Keratinocyte (primary cell): ENCODE results near the gene DHRSX. TPM values are rescaled to one million over a fixed set of nuclear protein-coding genes. Genes with fewer than 3 reads are reported as not detected.

Experiments used
- DNase-seq: peaks from one replicate; pipeline ENCODE4 v3.0.0-alpha.2; 2011; ENCODE audit warnings: low read depth, missing footprints, low spot score
- FAIRE-seq: peaks from 2 replicates; lab custom pipeline; 2011; peaks lifted over from hg19 to GRCh38; lab: Jason Lieb, UNC
- H2AFZ ChIP-seq: 2 replicates; pipeline ENCODE4 v1.6.0; 2012; ENCODE audit warnings: low read length, control low read depth, inconsistent platforms; ENCODE audit not compliant: control insufficient read depth
- H3K27ac ChIP-seq: 2 replicates; pipeline ENCODE4 v1.5.1; 2011; ENCODE audit warnings: low read length; ENCODE audit not compliant: control insufficient read depth, insufficient read depth
- H3K27me3 ChIP-seq: 3 replicates; pipeline ENCODE4 v1.6.0; 2011; ENCODE audit warnings: low read length; ENCODE audit not compliant: control insufficient read depth, insufficient read depth; ENCODE audit errors: extremely low read depth
- H3K36me3 ChIP-seq, 2 experiments: 2 replicates in 1 of 2; 3 replicates in 1 of 2; pipeline ENCODE4 v1.5.1; 2011; ENCODE audit warnings: low read length in 2 of 2, mild to moderate bottlenecking in 1 of 2; ENCODE audit not compliant: control insufficient read depth in 2 of 2, insufficient read depth in 2 of 2; ENCODE audit errors: extremely low read depth in 1 of 2
- H3K4me1 ChIP-seq: 3 replicates; pipeline ENCODE4 v1.5.1; 2011; ENCODE audit warnings: low read length; ENCODE audit not compliant: control insufficient read depth, insufficient read depth; ENCODE audit errors: extremely low read depth
- H3K4me2 ChIP-seq: 3 replicates; pipeline ENCODE4 v1.6.0; 2011; ENCODE audit warnings: low read depth, low read length; ENCODE audit not compliant: control insufficient read depth, insufficient read depth; ENCODE audit errors: extremely low read depth
- H3K4me3 ChIP-seq, 3 experiments: fragments of 200-600 bp in 1 of 3; sonication (generic) in 1 of 3; 2 replicates in 2 of 3; 3 replicates in 1 of 3; pipeline ENCODE4 v1.5.1; 2011 to 2016; ENCODE audit warnings: low read length in 3 of 3, mild to moderate bottlenecking in 3 of 3, control low read depth in 2 of 3, inconsistent platforms in 1 of 3, low read depth in 1 of 3, mixed read lengths in 1 of 3, mixed run types in 1 of 3, moderate library complexity in 1 of 3; ENCODE audit not compliant: control insufficient read depth in 2 of 3, insufficient read depth in 2 of 3; ENCODE audit errors: extremely low read depth in 1 of 3
- H3K79me2 ChIP-seq: 2 replicates; pipeline ENCODE4 v1.6.0; 2012; ENCODE audit warnings: low read length; ENCODE audit not compliant: control insufficient read depth, insufficient read depth
- H3K9ac ChIP-seq: 3 replicates; pipeline ENCODE4 v1.6.0; 2011; ENCODE audit warnings: low read length; ENCODE audit not compliant: control insufficient read depth, insufficient read depth; ENCODE audit errors: extremely low read depth
- H3K9me1 ChIP-seq: 3 replicates; pipeline ENCODE4 v1.6.0; 2011; ENCODE audit warnings: low read length; ENCODE audit not compliant: control insufficient read depth, insufficient read depth; ENCODE audit errors: extremely low read depth
- H3K9me3 ChIP-seq: 2 replicates; pipeline ENCODE4 v1.5.1; 2012; ENCODE audit warnings: low read depth, low read length; ENCODE audit not compliant: control insufficient read depth
- H4K20me1 ChIP-seq: 3 replicates; pipeline ENCODE4 v1.6.0; 2011; ENCODE audit warnings: low read length; ENCODE audit not compliant: control insufficient read depth, insufficient read depth; ENCODE audit errors: extremely low read depth
- CTCF ChIP-seq, 3 experiments: IDR thresholded peaks in 1 of 3; conservative IDR thresholded peaks in 1 of 3; optimal IDR thresholded peaks in 1 of 3; 2 replicates in 2 of 3; 3 replicates in 1 of 3; pipeline versions ENCODE3 to v1.5.1; 2011; ENCODE audit warnings: low read length in 3 of 3, mild to moderate bottlenecking in 3 of 3, moderate library complexity in 2 of 3, control low read depth in 1 of 3, inconsistent platforms in 1 of 3; ENCODE audit not compliant: insufficient read depth in 2 of 3; ENCODE audit errors: extremely low read depth in 1 of 3
- EZH2 ChIP-seq: IDR thresholded peaks from one replicate; pipeline ENCODE4 v1.6.1; 2012; ENCODE audit warnings: inconsistent platforms, mild to moderate bottlenecking, low read length, moderate library complexity
- dilution Hi-C: fragments of 300-500 bp; cut with MboI; formaldehyde crosslinking; loops from one replicate; pipeline ENCODE4 v1.7.0; 2020; ENCODE audit warnings: low sequenced_read_pairs; ENCODE audit not compliant: extremely low pct_ligation_motif_present
- polyA plus RNA-seq, 5 experiments: library from polyadenylated mRNA; depleted of rRNA in 3 of 5; stranded (reverse) in 3 of 5; stranded (forward) in 1 of 5; unstranded in 1 of 5; fragments of >200 nt; gene quantifications; 1 replicate in 1 of 5; 2 replicates in 3 of 5; 3 replicates in 1 of 5; pipeline versions ENCODE4 v1.2.1 to v1.2.3, GENCODE V29; 2011 to 2012; ENCODE audit warnings: missing spikeins in 2 of 5, low read depth in 1 of 5, low replicate concordance in 1 of 5

Gene DHRSX
- polyA plus RNA-seq, 1 donor (not counting 4 experiments of a cell fraction or from before 2014, with no cell fraction given), result 20.4 TPM

DNA sequence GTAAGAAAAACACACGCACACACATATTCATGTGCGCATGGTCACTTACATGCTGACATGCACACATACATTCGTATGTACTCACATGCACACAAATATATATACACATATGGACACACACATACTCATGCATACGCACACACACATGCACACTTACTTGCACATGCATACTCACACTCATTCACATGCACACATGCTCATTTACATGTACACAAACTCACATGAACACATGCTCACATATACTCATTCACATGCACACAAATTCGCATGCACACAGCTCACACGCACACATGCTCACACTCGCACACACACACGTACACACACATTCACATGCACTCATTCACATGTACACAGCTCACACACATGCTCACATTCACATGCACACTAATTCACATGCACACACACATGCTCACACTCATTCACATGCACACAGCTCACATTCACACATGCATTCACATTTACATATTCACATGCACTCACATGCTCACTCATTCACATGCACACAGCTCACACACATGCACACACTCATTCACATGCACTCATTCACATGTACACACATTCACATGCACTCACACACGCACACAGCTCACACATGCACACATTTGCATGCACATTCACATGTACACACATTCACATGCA lies 276.1 kb downstream of the DHRSX start:
- H3K9me3 ChIP-seq, result peaks cover 15% of the 10 kb centered on the region

GRCh38 chrX:2224161-2224560 lies 276.6 kb downstream of the DHRSX start:
- FAIRE-seq (no peak), DNase-seq (no peak)
- Histone ChIP-seq H3K9me3 (peaks cover 12% of the 10 kb centered on the region), H3K27ac (no peak overlapping the region), H3K4me1 (no peaks in the 10 kb centered on the region), H4K20me1 (no peaks in the 10 kb centered on the region), H3K9ac (no peak overlapping the region), H3K27me3 (no peaks in the 10 kb centered on the region), H3K79me2 (no peaks in the 10 kb centered on the region), H2AFZ (no peak overlapping the region), H3K4me3 (no peak overlapping the region), H3K9me1 (no peaks in the 10 kb centered on the region), H3K4me2 (no peak overlapping the region), H3K36me3 (peaks cover 1 to 2% of the 10 kb centered on the region in 2 experiments)
- TF ChIP-seq CTCF (optimal IDR thresholded peaks at IDR 0.05 in 1 of 3, IDR thresholded peaks at IDR 0.05 in 1 of 3, conservative IDR thresholded peaks at IDR 0.05 in 1 of 3; ENCODE audit: extremely low read depth in 1 of 3, insufficient read depth in 2 of 3, low read length in 3 of 3) (no peak), EZH2 (no peak)
- dilution Hi-C loops, result no loop called here

More for the DNA sequence above, 276.1 kb downstream of the DHRSX start:
- H3K79me2 ChIP-seq, result no peaks in the 10 kb centered on the region
- no peak overlapping the region for H2AFZ ChIP-seq
- H3K4me2 ChIP-seq, result no peak overlapping the region
- FAIRE-seq (no peak), DNase-seq (no peak)
- dilution Hi-C loops, result no loop called here
- no peaks in the 10 kb centered on the region for H3K27me3 ChIP-seq
- H3K36me3 ChIP-seq, result peaks cover 1 to 2% of the 10 kb centered on the region in 2 experiments
- no peak overlapping the region for H3K9ac ChIP-seq
- no peaks in the 10 kb centered on the region for H3K9me1 ChIP-seq
- H4K20me1 ChIP-seq, result no peaks in the 10 kb centered on the region
- no peaks in the 10 kb centered on the region for H3K4me1 ChIP-seq
- no peak overlapping the region for H3K4me3 ChIP-seq
- TF ChIP-seq EZH2 (no peak), CTCF (optimal IDR thresholded peaks at IDR 0.05 in 1 of 3, IDR thresholded peaks at IDR 0.05 in 1 of 3, conservative IDR thresholded peaks at IDR 0.05 in 1 of 3; ENCODE audit: extremely low read depth in 1 of 3, insufficient read depth in 2 of 3, low read length in 3 of 3) (no peak)
- no peak overlapping the region for H3K27ac ChIP-seq
